GM21619 (cell line): ENCODE data around the gene ARSB.

Source experiments
- ATAC-seq: cut with Tn5 transposase; IDR thresholded peaks from one replicate; pipeline ENCODE4 v1.9.1; 2021; ENCODE audit not compliant: unreplicated experiment

ARSB gene

DNA sequence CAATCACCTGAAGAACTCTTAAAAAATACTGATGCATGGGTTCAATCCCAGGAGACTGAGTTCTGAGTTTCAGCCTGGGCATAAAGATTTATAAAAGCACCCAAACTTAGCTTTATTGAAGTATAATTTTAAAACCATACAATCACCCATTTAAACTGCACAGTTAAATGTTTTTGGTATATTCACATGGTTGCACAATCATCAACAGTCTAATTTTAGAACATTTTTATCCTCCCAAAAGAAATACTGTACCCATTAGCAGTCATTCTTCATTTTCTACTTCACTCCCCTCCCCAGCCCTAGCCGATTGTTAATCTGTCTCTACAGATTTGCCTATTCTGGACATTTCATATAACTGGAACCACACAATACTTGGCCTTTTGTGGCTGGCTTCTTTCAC, 141.7 kb downstream of the ARSB start:
- ATAC-seq, result no peak

DNA sequence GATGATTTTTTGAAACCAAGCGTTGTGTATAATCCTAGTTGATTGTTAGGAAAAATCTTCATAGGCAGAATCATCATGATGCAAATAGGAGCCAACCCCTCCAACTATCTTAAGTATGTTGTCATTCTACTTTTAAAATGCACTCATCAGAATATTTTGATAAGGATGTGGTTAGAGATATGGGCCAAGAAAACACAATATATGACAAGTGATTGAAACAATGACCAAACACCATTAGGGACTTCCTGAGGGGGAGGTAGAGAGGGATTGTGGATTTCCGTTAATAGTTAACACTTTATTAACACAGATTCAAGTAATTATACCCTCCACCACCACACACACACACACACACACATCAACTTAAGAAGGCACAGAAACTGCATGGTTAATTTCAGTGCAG, 143.3 kb downstream of the ARSB start:
- ATAC-seq, result no peak

DNA sequence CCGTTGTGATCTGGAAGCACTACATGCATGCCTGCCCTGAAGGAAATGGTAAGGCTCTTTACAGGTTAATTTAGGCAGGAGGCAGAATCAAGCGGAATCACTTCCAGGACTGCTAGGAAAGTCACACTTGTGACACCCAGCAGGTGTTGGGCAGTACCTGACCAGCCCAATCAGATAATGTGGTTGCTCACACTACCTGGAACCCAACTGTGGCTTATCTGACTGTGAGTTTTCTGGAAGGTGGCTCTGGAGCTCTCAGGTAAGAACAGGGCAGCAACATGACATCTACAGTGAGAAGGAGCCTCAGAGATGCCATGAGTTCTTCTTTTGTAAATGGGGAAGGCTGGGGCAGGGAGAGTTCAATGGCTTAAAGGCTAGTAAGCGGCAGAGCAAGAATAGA, 146.4 kb downstream of the ARSB start:
- ATAC-seq, result no peak

DNA sequence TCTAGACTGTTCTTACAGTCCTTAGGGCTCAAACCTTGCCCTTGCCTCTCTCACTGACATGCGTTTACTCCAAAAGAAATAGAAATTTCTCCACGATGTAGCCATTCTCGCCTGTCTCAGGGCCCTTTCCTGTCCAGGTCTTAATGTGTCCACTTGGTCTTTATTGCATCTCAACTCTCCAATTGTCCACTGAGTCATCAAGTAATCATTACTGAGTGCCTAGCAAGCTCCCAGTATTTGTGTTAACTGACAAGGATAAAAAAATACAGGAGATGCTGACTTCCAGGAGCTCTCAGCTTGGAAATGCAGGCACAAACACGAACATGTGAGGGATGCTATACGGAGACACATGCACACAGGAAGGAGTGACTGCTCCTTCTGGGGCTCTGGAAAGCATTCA, 147.3 kb downstream of the ARSB start:
- no peak for ATAC-seq

DNA sequence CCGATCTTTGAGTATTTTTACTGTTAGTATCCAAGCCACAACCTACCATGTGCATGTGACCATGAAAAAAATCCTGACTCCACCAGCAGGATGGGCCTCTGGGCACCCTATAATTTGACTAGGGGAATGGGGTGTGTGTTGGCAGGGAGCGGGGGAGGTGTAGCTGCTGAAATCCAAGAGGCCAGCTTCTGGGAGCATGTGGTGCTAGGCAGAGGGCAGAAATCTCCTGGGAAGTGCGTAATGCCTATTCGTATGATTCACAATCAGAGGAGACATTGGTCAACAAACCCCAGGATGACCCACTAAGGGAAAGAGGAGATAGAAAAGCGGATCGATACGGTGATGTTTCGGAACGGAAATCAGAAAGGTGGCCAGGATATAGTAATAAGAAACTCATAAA, 149.9 kb downstream of the ARSB start:
- ATAC-seq, result no peak

DNA sequence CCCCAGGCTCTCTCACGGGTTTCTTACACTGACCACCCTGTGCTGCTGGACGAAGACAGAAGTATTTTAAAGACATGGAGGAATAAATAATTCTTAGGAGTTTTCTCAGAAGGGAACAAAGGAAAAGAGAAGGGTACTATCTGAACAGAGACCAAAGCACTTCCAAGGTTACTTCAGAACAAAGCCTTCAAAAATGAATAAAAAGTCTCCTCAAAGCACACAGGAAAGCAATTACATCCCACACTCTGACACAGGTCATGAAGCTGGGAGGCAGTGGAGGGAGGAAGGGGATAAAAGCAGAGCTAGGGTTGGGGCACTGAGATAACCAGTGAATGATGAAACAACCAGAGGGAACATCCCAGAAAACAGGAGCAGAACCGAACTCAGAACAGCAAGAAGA, 151.8 kb downstream of the ARSB start:
- ATAC-seq, result no peak

DNA sequence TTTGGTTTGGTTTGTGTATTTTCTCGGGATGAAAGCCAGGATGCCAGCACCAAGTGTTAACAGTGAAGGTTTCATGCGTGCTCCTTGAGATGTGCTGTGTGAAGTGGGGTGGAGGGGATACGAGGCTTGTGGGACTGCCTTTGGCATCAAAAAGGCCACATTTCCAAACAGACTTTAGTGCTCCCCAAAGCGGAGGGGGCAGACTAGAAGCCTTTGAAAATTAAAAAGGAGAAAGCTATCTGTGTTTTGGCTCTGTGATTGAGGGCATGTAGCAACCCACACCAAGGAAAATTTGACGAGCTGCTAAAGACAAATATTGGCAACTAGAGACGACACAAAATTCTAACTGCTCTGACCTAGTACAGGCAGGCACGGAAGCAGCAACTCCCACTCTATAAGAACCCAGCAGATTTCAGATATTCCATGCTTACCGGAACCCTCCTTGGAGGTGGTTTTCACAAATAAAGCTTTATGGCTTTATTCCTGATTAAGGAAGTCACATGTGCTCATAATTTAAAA, 154.5 kb downstream of the ARSB start:
- ATAC-seq, result no peak

DNA sequence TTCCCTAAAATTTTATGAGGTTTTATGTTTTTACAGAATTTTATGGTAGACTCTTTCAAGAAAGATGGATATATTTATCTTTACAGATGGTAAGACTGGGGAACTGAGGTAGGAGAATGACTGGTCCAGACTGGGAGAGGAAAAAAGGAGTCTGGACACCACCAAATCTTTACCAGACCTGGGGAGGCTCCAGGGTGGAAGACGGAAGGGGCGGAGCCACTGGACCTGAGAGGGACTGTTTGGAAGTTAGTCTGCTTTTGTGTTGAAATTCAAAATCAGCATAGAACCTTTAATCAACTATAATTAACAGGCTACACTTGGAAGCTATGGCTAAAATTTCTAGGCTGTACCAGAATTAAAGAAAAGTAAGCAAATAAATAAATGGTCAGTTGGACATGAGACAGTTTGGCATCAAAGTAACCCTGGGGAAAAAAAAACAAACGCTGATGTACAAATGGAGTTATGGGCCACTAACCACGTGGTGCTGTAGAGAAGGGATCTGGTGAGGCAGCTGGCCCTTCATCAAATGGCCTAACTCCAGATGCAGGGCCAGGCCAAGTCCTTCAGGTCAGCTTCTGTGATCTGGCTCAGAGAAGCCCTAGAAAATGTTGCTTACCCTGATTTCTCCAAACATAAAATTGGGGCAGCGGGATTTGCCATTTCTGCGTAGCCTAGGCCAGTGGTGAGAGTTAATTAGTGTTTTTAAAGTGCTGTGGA, 155.1 kb downstream of the ARSB start:
- ATAC-seq, result no peak

DNA sequence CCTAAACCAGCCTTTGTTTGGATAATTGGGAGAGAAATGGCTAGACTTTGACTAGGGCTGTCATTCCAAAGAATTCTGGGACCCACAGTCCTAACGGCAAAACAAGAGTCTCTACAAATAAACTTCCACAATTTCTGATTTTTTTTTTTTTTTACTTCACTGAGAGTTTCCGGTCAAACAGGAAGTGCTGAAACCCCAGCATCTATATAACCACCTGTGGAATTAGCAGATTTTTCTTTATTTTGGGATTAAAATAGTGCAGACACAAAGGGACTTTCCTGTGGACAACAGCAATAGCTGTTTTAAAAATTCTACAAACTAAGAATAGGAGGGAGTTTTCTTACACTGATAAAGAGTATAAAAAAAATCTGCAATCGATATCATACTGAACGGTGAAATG, 157.4 kb downstream of the ARSB start:
- no peak for ATAC-seq

DNA sequence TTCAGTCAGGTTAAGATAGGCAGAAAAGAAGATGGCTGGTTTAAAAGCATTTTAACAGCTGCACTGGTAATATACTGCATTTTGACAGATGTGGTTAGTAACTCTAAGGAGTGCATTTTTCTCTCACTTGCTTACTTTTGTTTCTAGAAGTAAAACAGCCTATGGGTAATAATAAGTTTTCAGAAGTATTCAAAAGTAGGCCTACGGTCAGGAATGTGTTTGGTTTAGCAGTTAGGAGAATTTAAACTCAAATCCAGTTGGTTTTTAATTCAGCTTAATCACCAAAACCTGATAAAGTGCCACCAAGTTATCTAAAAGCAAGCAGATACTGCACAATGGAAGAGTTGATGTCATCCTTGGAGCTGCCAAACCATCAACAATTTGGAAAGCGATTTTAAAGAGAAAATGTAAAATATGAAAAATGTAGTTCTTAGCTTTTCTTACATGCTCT, 160.3 kb downstream of the ARSB start:
- ATAC-seq, result no peak

DNA sequence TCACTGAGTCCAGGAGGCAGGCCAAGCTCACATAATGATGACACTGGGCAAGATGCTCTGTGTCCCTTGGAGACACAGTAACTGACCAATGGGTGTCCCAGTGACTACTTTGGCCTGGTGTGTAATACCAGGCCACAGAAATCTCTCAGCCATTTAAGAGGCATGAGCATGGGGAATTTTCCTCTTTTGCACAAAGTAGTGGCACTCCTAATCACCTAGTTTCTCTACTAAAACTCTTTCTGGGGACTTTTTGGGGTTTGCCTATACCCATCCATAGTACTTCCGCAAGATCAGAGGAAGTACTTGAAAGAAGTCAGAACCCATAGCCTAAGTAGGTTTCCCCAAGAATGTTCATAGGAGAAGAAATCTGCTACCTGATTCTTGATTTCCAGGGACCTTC, 161.9 kb downstream of the ARSB start:
- ATAC-seq, result no peak

DNA sequence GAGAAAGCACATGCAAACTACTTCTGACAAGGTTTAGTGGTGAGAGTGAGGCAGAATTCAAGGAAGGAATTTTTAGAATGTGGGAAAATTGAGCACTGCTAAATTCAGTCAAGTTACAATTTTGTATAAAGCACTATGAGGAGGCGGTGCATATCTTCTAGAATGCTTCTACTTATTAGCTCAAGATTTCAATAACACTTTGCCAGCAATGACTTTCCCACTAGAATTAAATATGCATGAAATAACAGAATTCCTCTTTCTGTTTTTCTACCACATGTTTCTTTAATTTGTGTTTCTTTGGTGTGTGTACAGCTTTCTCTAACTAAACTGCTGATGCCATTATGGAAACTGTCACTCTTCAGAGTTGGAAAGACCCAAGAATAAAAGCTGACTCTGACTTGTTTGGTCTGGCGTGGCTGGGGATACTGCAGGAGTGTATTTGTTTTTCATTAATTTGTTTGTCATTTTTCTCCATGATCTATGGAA, 163.5 kb downstream of the ARSB start:
- no peak for ATAC-seq

DNA sequence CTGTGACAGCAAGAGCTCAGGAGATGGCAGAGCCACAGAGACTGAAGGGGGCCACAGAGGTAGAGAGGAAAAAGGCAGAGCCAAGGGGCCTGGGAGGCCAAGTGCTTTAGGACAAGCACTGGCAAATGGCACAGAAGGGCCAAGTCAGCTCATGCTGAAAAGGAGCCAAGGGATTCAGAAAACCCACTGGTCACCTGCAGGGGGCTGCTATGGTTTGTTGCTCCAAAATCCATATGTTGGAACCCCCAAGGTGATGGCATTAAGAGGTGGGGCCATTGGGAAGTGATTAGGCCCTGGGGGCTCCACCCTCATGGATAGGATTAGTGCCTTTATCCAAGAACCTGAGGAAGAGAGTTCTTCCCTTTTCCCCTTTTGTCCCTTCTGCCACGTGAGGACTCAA, 165.4 kb downstream of the ARSB start:
- ATAC-seq, result no peak

DNA sequence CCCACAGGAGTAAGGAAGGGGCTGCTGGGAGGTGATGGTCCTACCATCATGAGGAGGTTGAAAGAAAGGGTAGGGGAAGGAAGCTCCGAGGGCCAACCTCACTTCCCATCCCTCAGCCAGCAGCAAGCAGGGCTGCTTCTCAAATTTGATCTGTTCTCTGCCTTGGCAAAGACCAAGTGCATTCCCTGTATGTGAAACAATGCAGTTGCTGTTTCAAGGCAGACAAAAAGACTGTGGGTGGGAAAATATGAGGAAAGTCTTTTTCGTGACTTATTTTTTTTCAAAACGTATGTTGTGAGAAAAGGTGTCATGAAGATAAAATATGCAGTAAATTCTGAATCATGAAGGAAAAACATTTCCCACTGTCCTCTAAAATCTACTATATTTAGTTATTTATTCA, 165.9 kb downstream of the ARSB start:
- no peak for ATAC-seq

DNA sequence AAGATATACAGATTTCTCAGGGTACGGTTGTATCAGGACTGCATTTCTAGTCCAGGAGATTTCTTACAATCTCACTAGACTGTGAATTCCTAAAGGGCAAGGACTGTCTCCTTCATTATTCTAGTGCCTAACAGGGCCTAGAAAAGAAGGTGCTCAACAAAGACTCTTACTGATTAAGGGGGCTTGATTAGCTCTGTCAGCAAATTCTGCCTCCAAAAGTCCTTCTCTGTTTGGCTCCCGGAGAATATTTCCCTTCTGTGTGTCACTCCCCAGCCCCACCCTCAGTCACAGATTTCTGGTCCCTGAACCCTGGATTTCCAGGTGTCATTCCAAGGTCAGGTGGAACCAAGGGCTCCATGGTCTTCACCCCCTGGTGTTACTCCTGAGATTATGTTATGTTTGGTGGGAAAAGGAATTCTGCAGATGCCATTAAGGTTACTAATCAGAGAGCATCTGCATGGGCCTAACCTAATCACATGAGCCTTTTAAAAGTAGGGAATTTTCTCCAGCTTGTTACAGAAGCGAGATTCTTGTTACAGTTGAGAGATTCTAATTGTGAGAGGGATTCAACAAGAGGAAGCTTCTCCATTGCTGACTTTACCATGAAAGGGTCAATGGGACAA, 168.9 kb downstream of the ARSB start:
- no peak for ATAC-seq

DNA sequence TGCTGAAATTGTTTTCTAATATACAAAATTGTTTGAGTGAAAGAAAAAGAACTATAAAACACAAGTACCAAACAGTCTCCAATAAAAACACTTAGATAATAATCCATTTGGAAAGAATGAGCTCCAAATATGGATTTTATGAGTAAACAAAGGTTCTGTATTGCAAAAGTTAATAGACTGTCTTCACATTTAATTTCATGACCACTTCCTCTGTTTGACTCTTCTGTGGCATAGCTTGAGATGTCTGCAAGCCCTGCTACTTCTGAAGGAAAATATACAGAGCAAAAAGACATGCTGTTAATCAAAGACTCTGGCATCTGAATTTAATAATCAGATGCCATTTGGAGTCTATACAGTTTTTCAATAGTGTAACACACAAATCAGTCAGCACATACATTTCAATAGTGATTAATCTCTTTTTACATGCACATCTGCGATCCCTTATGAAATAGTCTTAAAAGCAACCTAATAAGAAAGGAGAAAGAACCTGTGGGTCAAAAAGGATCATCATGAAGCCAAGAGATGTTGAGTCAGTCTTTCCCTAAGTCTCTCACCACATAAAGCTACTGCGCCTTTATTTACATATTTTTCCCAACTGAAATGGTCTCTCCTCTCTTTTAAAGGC, 171.1 kb downstream of the ARSB start:
- ATAC-seq, result no peak

DNA sequence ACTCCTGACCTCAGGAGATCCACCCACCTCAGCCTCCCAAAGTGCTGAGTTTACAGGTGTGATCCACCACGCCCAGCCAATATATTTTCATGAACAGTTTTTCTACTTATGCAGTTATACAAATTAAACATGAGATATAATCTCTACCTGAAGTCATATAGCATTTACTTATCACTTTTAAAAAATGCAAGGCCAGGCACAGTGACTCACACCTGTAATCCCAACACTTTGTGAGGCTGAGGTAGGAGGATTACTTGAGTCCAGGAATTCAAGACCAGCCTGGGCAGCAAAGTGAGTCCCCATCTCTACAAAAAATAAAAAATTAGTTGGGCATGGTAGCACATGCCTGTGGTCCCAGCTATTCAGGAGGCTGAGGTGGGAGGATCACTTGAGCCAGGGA, 171.8 kb downstream of the ARSB start:
- ATAC-seq, result no peak

DNA sequence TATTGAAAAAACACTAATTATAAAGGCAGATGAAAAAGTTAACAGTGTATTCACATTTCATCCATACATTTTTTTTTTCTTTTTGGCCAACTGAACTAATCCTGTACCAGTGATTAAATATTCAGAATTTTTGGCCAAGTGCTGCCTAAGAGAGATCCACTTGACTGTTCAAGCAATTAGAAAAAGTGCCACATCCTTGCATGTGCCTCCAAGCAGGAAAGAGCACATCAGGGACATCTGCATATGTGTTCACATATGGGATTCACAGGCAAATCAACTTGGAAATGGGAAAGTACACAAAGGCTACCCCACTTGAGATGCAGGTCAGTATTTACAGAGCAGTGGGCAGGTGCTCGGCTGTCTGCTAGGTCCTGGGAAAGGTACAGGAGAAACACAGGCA, 173.2 kb downstream of the ARSB start:
- no peak for ATAC-seq

DNA sequence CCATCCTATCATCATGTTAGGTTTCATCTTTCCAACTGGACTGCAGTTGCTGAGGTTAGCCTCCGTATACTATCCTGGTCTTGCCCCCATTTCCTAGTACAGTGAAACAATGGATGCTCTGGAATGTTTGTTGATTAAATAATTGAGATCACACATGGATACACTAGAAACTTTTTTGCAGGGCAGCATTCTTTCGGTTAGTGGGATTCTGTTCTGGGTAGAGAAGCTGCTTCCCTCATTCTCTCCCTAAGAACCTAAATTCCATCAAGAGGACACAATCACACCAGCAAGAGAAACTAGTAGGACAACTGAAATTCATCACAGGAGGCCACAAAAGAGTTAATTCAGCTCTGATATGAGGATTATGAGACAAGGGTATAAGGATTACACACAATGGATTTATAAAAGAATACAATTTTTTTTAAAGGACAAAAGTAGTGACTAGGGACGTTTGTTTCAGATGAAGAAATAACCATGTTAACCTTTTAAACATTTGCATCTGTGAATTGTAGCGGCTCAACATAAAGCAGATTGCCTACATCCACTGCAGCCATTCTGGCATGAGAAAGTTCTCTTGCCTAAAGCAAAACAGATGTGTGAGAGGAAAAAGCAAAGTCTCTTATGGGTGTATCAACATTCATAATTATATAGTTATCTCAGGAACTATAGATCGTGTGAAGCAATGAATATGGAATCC, 173.8 kb downstream of the ARSB start:
- no peak for ATAC-seq

DNA sequence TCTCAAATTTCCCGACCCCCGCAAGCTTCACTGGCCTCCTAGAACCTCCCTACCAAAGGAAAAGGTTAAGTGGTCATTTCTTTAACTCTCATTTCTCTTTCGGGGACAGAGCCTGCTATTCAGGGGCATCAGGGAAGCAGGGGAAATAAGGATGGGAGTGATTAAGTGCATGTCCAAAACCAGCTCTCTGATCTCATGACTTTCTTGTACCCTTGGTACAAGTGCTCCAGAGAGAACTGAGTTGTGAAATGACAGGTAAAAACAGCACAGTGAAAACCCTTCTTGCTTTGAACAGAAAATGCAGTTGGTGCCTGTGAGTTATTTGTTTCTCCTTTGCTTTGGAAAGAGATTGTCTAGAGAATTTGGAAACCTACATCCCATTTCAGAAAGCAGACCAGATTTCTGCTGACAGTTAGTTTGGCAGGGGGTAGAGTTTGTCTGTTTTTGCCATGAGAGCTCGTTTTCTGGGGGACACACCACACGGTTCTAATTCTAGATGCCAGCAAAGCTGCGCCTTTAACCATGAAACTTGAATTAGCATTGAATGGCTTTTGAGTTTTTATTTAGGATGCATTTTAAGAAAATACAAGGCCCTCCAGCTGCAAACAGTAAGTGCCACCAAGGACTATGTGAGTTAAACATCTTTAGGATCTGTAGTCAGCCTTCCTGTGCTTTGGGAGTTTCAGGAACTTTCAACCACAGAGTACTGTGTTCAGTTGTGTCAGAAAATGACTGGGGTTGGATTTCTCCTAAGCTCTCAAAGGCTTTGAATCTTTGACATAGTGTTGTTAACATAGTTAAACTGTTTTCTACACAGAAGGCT, 174.8 kb downstream of the ARSB start:
- no peak for ATAC-seq

DNA sequence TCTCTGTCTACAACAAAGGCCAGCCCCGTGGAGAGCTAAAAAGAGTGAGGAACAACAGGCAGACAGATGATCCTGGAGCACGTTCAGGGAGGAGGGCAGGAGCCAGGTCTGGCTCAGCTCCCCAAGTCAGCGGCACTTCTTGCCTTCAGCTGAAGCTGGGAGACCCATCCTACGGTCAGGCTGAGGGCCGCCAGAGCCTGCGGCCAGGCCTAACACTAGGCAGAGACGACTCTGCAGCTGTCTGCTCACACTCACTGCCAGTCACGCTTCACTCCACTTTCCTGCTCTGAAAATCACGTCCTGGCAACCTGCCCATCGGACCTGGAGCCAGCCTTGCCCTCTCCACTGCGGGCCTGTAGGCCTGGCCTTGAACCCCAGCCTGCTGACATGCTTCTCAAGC, 175.7 kb downstream of the ARSB start:
- ATAC-seq, result no peak
